Measurements from ENCODE around the gene CDH23. TPM values are rescaled to one million over a fixed set of nuclear protein-coding genes. Genes with fewer than 3 reads are reported as not detected.

Gene CDH23
- total and polyA plus RNA-seq, 2 donors (not counting 1 experiment from before 2014, with no cell fraction given): 0.37 to 0.89 TPM

DNA sequence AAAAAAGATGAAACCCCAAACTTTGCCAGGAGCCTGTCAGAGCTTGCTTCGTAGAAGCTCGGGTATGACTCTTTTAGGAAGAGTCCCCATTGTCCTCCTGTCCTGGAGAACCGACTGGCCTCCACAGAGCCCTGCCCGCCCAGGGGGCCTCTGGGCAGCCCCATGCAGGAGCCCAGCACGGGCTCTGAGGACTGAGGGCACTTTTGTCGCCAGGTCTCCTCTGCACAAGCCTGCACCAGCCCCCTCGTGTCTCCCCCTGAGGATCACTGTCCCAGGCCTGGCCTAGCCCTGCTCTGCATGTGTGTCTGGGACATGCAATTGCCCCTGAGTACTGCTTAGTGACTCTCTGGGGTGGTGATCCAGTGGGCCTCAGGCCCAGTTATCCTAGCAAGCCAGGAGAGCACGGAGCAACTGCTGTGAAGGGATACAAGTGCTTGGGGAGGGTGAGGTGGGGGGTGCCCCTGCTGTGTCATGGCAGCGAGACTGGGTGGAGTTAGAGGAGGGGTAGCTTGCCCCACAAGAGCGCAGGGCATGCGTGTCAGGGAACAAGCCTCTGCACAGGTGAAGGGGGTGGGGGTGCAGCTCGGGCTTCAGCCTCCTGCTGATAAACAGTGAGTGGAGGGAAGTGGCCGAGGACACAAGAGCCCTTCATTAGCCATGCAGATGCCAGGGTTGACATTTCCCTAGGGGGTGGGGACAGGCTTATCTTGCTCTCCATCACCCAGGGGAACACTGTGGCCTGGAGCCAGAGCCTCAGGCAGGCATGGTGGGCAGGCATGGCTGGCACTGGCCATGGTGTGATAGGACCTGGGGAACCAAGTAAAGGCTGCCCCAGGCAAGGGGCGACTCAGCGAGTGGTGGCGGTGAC is 179.4 kb downstream of the CDH23 start:
- CTCF ChIA-PET: no interaction called here

DNA sequence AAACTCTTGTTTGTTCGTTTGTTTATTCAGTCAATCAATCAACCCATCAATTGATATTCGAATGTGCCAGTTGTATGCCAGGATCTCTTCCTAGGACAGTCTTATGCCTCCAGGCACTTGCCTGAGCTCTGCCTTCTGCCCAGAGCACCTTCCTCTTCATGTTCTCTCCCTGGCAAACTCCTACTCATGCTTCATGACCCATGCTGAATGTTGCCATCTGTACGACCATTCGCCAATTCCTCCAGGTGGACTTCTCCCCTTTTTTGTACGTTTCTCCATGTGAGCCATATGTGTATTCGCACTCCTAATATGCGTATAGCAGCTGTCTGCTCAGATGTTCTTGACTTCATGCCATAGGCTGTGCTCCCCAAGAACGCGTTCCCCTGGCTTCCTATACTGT is 180.1 kb downstream of the CDH23 start:
- H3K9me3 ChIP-seq (ENCODE audit: control extremely low read depth in 1 of 3, control insufficient read depth in 2 of 3, insufficient read depth in 1 of 3, low read length in 2 of 3): no peaks in the 10 kb centered on the region
- no peaks in the 10 kb centered on the region for H3K9me3 Mint-ChIP-seq (ENCODE audit: insufficient read depth)
- DNase-seq: no peak
- H3K9ac ChIP-seq (ENCODE audit: low read length): no peak overlapping the region
- ATAC-seq (ENCODE audit: low read depth): no peak
- no peak overlapping the region for H3K27ac ChIP-seq (ENCODE audit: low read length in 2 of 2)
- H3K27ac Mint-ChIP-seq: no peak overlapping the region
- POLR2A ChIA-PET: no interaction called here
- H4K20me1 ChIP-seq (ENCODE audit: control insufficient read depth, insufficient read depth, low read length, poor library complexity, severe bottlenecking): no peaks in the 10 kb centered on the region
- TF ChIP-seq EZH2 (IDR thresholded peaks at IDR 0.05; ENCODE audit: borderline replicate concordance, insufficient read depth, low read depth, low read length, poor library complexity, severe bottlenecking): no peak
- TF ChIP-seq, protein P1, sequence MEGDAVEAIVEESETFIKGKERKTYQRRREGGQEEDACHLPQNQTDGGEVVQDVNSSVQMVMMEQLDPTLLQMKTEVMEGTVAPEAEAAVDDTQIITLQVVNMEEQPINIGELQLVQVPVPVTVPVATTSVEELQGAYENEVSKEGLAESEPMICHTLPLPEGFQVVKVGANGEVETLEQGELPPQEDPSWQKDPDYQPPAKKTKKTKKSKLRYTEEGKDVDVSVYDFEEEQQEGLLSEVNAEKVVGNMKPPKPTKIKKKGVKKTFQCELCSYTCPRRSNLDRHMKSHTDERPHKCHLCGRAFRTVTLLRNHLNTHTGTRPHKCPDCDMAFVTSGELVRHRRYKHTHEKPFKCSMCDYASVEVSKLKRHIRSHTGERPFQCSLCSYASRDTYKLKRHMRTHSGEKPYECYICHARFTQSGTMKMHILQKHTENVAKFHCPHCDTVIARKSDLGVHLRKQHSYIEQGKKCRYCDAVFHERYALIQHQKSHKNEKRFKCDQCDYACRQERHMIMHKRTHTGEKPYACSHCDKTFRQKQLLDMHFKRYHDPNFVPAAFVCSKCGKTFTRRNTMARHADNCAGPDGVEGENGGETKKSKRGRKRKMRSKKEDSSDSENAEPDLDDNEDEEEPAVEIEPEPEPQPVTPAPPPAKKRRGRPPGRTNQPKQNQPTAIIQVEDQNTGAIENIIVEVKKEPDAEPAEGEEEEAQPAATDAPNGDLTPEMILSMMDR (IDR thresholded peaks at IDR 0.05): no peak
- H3K79me2 ChIP-seq (ENCODE audit: control insufficient read depth, insufficient read depth, low read length): no peaks in the 10 kb centered on the region
- no peaks in the 10 kb centered on the region for H3K27me3 ChIP-seq (replicated peaks in 1 of 4; ENCODE audit: control extremely low read depth in 1 of 4, control insufficient read depth in 3 of 4, insufficient read depth in 4 of 4, low read length in 3 of 4)
- intact Hi-C loops (cut with micrococcal nuclease): no loop called here
- CTCF ChIA-PET: interaction anchor here (1.0 kb wide), 1 partner anchor 8 kb away, joined by 5 read pairs; no protein-coding TSS in a partner anchor
- no peak overlapping the region for H2AFZ ChIP-seq (ENCODE audit: insufficient read depth, low read depth, low read length, poor library complexity, severe bottlenecking)
- WGBS (ENCODE audit: insufficient coverage): 99% methylated on average over 7 of the region's 9 CpGs
- no peaks in the 10 kb centered on the region for H3K36me3 ChIP-seq (replicated peaks in 1 of 2; ENCODE audit: control extremely low read depth in 1 of 2, control insufficient read depth in 1 of 2, extremely low read depth in 1 of 2, insufficient read depth in 2 of 2, low read length in 1 of 2)
- H3K4me3 ChIP-seq (ENCODE audit: control extremely low read depth in 1 of 5, extremely low read depth in 1 of 5, insufficient read depth in 1 of 5, low read depth in 2 of 5, low read length in 4 of 5): no peak overlapping the region
- H3K4me1 Mint-ChIP-seq: no peaks in the 10 kb centered on the region
- no peak overlapping the region for H3K4me3 Mint-ChIP-seq
- H3K4me1 ChIP-seq (ENCODE audit: control insufficient read depth in 2 of 2, insufficient read depth in 2 of 2, low read length in 2 of 2): no peaks in the 10 kb centered on the region
- H3K27me3 Mint-ChIP-seq: no peaks in the 10 kb centered on the region
- no peak overlapping the region for H3K4me2 ChIP-seq (replicated peaks; ENCODE audit: low read depth, low read length, poor library complexity, severe bottlenecking)

More for the DNA sequence above, 179.4 kb downstream of the CDH23 start:
- intact Hi-C loops (cut with micrococcal nuclease): no loop called here
- Histone ChIP-seq H3K27me3 (replicated peaks in 1 of 4; ENCODE audit: control extremely low read depth in 1 of 4, control insufficient read depth in 3 of 4, insufficient read depth in 4 of 4, low read length in 3 of 4) (no peaks in the 10 kb centered on the region), H3K9ac (ENCODE audit: low read length) (no peak overlapping the region), H4K20me1 (ENCODE audit: control insufficient read depth, insufficient read depth, low read length, poor library complexity, severe bottlenecking) (no peaks in the 10 kb centered on the region), H3K4me2 (replicated peaks; ENCODE audit: low read depth, low read length, poor library complexity, severe bottlenecking) (no peak overlapping the region), H3K79me2 (ENCODE audit: control insufficient read depth, insufficient read depth, low read length) (no peaks in the 10 kb centered on the region), H3K36me3 (replicated peaks in 1 of 2; ENCODE audit: control extremely low read depth in 1 of 2, control insufficient read depth in 1 of 2, extremely low read depth in 1 of 2, insufficient read depth in 2 of 2, low read length in 1 of 2) (no peaks in the 10 kb centered on the region), H3K9me3 (ENCODE audit: control extremely low read depth in 1 of 3, control insufficient read depth in 2 of 3, insufficient read depth in 1 of 3, low read length in 2 of 3) (no peaks in the 10 kb centered on the region), H2AFZ (ENCODE audit: insufficient read depth, low read depth, low read length, poor library complexity, severe bottlenecking) (no peak overlapping the region), H3K4me1 (ENCODE audit: control insufficient read depth in 2 of 2, insufficient read depth in 2 of 2, low read length in 2 of 2) (no peaks in the 10 kb centered on the region), H3K27ac (ENCODE audit: low read length in 2 of 2) (no peak overlapping the region), H3K4me3 (ENCODE audit: control extremely low read depth in 1 of 5, extremely low read depth in 1 of 5, insufficient read depth in 1 of 5, low read depth in 2 of 5, low read length in 4 of 5) (no peak overlapping the region)
- Mint-ChIP-seq H3K4me3 (no peak overlapping the region), H3K27me3 (no peaks in the 10 kb centered on the region), H3K9me3 (ENCODE audit: insufficient read depth) (no peaks in the 10 kb centered on the region), H3K27ac (no peak overlapping the region), H3K4me1 (no peaks in the 10 kb centered on the region)
- TF ChIP-seq EZH2 (IDR thresholded peaks at IDR 0.05; ENCODE audit: borderline replicate concordance, insufficient read depth, low read depth, low read length, poor library complexity, severe bottlenecking): no peak
- TF ChIP-seq, protein P1 (IDR thresholded peaks at IDR 0.05): no peak
- POLR2A ChIA-PET: no interaction called here
- WGBS (ENCODE audit: insufficient coverage): 90% methylated on average over 16 of the region's 16 CpGs
- ATAC-seq (ENCODE audit: low read depth) (no peak), DNase-seq (no peak)
